GM19324 (cell line): ENCODE results near the gene MFRP.
"Not testable (repeated sequence)": the region's sequence is repeated elsewhere in the genome, so short reads cannot be mapped to it uniquely, and the experiment has no call there.

ENCODE experiments used
- ATAC-seq: cut with Tn5 transposase; IDR thresholded peaks from one replicate; pipeline ENCODE4 v1.9.1; 2021; ENCODE audit warnings: mild to moderate bottlenecking, moderate library complexity; ENCODE audit not compliant: unreplicated experiment, low FRiP score

The MFRP gene

GRCh38 chr11:119346605-119347004 lies at the start of gene MFRP:
Gene MFRP (minus strand): TSS chr11:119346705. CDS start chr11:119346513, 192 bp downstream.
- no peak for ATAC-seq

GRCh38 chr11:119391275-119391674 lies 44.8 kb upstream of the MFRP start:
- no peak for ATAC-seq

- no peak for ATAC-seq
These were observed 43.2 kb upstream of the MFRP start for GRCh38 chr11:119389611-119390254.

GRCh38 chr11:119388103-119388502 lies 41.6 kb upstream of the MFRP start:
- ATAC-seq = no peak

- ATAC-seq = no peak
These were observed 37.8 kb upstream of the MFRP start for GRCh38 chr11:119384332-119384731.

GRCh38 chr11:119382513-119382912 lies 36.0 kb upstream of the MFRP start:
- not testable (repeated sequence) for ATAC-seq

GRCh38 chr11:119382101-119382500 lies 35.6 kb upstream of the MFRP start:
- ATAC-seq = no peak

- ATAC-seq = peak; percentile 96
These were observed 34.9 kb upstream of the MFRP start, which contains the start of gene USP2 for GRCh38 chr11:119381181-119381988. Gene USP2 (minus strand): TSS chr11:119381690. CDS start chr11:119373480, 8,210 bp downstream.

GRCh38 chr11:119380827-119381180 lies 34.3 kb upstream of the MFRP start:
- no peak for ATAC-seq

GRCh38 chr11:119380160-119380826 lies 33.8 kb upstream of the MFRP start:
- ATAC-seq = no peak

GRCh38 chr11:119378851-119379465 lies 32.5 kb upstream of the MFRP start:
- ATAC-seq = no peak

- no peak for ATAC-seq
These were observed 31.6 kb upstream of the MFRP start for GRCh38 chr11:119377961-119378667.

- no peak for ATAC-seq
These were observed 30.8 kb upstream of the MFRP start for GRCh38 chr11:119377112-119377901.

- no peak for ATAC-seq
These were observed 29.8 kb upstream of the MFRP start for GRCh38 chr11:119376197-119376847.

- ATAC-seq = no peak
These were observed 29.1 kb upstream of the MFRP start for GRCh38 chr11:119375337-119376196.

- no peak for ATAC-seq
These were observed 28.3 kb upstream of the MFRP start for GRCh38 chr11:119374632-119375336.

GRCh38 chr11:119373921-119374631 lies 27.6 kb upstream of the MFRP start:
- no peak for ATAC-seq
